GM21381 (cell line): ENCODE data around the gene ING5.

Experiments used
- ATAC-seq: cut with Tn5 transposase; IDR thresholded peaks from one replicate; pipeline ENCODE4 v1.9.1; 2021; ENCODE audit warnings: mild to moderate bottlenecking, moderate library complexity; ENCODE audit not compliant: unreplicated experiment

ING5 gene

DNA sequence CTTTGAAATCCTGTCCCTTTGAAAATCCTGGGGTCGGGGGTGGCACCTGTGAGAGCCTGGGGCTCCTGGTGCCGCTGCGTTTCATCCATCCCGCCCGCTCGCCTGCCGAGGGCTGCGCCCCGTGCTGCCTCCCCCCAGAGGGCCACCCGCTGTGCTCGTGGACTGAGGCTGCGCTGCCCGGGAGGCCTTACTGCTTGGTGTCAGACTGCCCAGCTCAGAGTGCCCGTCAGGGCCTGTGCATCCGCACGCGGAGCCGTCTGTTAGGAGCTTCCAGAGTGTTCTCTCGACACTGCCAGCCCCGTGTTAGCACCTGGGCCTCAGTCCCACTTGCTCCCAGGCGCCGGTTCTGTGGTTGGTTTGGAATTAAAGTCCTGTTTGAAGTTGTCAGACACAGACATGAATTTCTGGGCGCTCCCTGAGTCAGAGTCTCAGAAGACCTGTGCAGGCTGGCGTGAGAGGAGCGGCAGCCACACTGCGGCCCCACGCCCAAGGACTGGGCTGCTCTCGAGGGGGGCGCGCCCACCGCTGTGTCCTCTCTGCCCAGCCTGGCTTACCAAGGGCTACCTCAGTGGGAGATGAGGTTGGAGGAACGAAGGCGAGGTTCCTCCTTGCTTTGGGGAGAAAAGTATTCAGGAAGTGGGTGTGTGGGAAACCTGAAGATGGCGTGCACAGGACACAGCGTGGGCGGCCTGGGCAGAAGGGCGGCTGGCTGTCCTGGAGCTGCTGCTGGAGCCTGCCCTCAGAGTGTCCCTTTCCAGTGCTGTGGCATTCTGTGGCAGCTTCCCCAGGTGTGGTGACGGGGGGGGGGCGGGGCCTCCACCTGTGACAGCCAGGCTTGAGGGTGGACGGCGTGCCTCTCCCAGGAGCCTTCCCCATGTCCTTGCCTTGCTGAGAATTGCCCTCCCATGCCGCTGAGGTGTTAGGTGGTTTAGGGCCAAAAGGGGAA, 29.3 kb upstream of the ING5 start:
- no peak for ATAC-seq

DNA sequence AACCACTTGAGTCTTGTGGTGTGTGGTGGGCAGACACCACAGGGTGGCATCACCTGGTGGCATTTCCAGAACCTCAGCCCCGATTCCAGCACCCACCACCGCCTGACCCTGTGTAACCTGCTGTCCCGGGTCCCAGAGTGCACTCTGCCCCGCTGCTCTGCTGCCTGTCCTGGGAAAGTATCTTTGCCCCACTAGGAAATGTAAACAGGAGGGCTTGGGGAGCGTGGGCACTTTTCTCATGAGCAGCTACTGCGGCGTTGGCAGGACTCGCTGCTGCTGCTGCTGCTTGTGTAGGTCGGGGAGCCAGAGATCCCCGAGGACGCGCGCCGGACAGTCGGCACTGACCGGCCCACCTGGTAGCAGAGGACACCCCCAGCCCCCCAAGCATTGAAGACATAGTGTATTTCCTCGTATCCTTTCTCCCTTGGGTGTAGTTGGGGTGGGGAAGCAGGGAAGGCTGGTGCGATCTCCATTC, 28.6 kb upstream of the ING5 start:
- ATAC-seq, result no peak

DNA sequence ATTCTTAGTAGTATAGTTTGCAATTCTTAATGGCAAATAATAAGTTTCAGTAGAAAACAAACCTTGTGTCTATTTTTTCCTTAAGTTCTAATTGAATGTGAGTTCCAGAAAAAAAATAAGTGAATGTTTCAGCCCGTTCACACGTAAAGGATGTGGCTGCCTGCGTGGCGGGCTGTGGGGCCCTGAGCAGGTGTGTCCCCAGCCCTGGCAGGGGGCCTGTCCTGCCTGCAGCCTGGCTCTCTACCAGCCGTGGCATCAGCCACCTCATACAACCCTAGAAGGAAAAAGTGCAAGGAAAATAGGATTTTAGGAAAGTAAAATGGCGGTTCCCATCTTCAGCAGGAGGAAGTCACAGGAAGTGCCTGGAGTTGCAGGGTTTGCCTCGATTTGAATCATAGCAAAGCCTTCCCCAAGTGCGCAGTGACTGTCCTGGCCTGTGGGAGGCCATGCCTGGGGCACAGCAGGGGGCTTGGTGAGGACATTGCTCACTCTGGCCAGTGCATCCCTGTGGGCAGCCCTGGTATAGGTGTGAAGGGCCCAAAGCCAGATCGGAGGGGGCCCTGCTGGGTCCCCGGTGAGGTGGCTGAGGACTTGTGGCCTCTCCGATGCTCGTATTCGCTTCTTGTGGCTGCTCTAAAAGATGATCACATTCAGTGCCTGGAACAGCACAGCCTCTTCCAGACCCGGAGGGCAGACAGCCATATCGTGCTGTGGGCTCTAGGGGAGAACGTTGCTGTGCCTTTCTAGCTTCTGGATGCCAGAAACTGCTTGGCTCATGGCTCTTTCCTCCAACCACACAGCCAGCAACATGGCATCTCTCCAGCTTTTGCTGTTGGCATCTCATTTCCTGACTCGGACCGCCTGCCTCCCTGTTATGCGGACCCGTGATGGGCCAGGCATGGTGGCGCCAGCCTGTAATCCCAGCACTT, 27.8 kb upstream of the ING5 start:
- ATAC-seq, result no peak

DNA sequence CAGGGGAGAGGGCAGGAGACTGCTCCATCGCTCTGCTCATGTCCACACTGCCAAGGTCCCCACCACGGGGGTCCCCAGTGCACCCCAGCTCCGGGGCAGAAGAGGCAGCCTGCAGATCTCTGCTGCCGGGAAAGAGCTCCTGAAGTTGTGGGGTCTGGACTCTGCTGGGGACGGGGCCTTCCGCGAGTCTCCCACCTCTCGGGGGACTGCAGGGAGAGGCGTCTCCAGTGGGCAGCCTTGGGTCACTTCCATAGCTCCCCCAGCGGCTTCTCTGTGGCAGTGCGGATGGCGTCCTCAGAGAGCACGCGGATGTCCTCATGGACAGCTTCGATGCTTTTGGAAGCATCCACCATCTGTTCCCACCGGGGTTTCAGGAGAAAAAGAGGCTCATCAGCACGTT, 26.0 kb upstream of the ING5 start:
- no peak for ATAC-seq

DNA sequence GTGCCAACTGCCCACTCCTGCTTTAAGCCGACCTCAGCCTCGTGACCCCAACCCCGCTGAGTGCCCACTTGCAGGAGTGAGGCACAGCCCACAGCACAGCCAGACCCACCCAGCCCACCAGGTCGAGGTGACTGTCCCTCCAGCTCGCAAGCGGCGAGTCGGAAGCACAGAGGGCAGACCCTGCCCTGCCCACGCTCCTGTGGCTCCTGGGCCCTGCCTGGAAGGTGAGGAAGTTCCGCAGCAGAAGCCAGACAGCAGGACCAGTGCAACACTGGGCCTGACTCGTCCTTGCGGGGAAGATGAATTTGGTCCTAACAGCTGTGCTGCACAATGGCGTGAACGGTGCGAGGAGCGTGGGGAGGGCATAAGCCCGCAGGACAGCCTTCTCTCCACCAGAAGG, 25.2 kb upstream of the ING5 start:
- ATAC-seq, result no peak

DNA sequence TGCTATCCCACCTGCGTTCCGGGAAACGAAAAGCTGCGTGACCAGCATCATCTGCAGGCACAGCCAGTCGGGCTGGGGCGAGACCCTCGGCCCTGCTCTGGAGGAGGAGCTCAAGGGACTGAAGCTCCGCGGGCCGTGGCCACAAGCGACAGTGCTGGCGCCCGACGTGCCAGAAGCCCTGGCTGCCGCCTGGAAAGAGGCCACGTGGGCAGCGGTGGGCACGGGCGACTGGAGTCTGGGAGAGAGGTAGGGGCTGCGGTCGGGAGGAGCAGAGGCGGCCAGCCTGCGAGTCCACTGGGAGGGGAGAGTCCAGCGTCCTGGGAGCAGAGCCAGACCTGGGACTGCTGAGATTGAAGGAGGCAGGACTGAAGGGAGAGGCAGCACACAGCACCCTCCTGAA, 24.4 kb upstream of the ING5 start:
- ATAC-seq, result no peak

DNA sequence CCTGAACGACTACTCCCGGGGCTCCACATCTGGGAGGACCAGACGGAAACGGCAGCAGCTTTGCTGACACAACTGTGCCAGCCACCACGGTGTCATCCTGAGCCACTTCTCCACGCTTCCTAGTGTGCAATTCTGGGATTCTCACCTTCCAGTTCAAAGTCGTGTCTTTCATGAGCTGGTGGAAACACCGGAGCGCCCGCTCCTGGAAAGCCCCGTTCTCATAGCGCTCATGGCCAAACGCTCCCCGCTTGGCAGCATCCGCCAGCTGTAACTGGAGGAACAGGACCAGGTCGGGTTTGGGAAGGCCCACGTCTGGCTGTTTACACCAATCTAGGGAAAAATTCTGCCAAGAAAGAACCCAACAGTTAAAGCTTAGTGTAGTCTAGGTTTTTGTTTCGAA, 23.5 kb upstream of the ING5 start:
- ATAC-seq, result no peak

DNA sequence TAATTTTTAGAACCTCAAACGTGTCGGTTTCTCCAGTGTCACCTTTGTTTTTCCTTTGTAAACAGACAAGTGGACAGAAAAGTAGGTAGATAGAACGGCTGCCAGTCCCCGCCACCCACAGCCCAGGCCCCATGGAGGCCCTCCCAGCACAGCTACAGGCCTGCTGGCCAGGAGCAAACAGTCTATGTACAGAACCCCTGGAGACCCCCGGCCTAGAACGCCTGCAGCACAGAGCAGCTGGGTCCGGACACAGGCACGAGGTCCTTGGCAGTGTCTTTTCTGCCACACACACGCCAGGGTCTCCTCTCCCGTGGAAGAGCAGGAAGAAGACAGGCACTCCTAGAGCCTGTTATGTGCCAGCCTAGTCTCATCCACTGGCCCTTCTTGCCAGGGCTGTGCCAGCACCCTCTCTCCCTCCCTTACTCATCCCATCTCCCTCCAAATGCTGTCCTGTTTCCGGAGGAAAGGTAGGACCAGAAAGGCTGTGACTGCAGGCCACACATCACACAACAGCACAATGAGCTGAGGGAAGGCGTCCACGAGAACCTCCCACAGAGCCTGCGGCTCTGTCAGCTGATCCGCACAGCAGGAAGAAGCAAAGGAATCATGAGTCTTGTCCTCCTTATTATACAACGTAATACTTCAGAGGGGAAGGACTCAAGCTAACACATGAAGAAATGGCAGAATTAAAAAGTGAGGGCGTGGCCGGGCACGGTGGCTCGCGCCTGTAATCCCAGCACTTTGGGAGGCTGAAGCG, 22.9 kb upstream of the ING5 start:
- no peak for ATAC-seq

DNA sequence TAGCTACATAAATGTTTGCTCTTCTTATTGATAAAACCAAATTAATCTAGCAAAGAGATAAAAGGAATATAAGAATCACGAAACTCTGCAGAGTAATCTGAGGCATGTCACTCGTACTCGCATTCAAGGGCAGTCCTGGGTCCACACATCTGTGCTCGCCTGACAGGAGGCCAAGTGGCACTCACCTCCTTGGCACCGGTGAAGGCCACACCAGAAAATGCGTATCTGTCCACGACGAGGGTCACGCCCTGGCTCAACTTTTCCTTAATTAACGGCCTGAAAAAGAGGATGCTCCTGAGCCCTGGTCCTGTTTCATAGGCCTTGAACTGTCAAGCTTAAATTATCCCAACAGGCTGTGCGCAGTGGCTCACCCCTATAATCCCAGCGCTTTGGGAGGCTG, 21.8 kb upstream of the ING5 start:
- ATAC-seq, result no peak

DNA sequence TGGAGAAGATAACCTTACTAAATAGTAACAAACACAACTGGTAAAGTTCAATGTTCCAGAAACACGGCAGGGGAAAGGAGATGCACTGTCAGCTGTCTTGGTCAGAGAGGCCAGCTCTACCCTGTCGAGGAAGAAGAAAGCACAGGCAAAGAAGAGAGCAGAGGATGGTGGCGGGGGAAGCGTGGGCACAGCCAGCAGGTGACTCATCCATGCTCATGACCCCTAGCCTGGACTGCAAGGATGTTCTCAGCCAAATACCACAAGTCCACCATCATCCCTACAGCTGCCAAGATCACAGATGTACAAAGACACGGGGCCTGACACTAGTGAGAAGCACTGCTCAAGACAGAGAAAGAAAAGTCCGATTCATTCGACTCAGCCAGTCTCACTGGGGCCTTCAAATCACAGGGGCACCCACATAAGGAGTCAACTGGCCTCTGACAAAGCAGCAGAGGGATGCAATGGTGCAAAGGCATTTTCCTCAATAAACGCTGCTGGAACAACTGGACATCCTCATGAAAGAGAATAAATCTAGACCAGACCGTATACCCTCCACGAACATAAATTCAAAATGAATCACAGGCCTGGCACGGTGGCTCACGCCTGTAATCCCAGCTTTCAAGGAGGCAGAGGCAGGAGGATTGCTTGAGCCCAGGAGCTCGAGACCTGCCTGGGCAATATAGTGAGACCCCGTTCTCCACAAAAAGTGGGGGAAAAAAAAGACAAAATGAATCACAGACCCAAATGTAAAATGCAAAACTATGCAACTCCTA, 20.8 kb upstream of the ING5 start:
- no peak for ATAC-seq

DNA sequence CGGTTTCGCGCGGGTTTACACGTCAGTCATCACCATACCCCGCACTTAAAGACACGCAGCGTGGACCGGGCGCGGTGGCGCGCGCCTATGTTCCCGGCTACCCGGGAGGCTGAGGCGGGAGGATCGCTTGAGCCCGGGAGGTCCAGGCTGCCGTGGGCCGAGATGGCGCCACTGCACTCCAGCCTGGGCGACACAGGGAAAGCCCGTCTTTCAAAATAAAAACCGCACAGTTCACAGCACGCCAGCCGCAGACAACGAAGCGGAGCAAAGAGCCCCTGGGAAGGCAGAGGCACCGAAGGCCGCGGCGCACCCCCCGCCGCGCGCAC, 15.6 kb upstream of the ING5 start:
- ATAC-seq, result peak; percentile 6

DNA sequence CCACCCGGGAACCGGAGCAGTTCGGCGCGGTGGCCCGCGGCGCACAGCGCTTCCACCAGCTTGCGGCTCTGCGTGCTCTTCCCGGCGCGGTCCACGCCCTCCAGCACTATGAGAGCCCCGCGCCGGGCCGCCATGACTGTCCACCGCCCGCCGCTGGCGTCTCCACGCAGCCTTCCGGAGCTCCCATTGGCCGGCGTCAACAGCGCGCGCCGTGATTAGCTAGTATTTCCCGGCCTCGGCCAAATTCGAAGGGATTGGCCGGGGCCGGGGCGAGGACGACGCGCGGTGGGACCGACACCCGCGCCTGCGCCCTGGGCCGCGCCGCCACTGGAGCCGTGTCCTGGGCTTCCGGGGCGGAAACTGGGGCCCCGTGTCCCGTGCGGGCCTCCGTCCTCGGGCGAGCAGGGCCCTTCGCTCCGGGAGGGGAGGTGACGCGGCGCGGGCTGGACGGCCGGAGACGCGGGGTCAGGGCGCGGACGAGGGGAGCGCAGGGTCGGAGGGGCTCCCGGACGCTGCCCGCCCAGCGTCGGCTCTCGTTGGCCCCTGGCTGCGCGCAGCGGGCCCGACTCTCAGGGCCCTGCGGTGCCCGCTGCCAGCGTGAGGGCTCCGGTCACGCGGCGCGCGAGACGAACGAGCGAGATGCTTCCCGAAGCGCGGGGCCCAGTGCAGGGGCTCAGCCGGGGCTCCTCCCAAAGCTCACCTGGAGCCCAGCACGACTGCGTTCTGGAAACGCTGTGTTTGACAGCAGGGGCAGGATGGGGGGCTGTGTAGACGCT, 15.0 kb upstream of the ING5 start, which contains the start of gene DTYMK:
Gene DTYMK (minus strand): TSS at position 166 of the 776 bp plus-strand sequence. CDS start 32 bp downstream, at position 134.
- ATAC-seq, result peak; percentile 93

DNA sequence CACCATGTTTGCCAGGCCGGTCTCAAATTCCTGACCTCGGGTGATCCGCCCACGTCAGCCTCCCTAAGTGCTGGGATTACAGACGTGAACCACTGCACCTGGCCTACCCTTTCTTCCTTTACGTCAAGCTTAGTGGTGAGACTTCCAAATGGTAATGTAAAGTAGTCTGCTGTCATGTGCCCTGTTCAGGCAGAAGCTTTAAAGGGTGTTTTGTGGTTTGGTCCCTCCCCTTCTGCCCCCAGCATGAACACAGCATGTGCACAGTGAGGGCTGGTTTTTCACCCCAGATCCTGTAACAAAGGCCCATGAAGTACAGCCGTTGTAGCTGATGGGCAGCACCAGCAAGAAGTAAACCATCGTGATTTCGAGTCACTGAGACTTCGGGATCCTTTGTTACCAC, 12.5 kb upstream of the ING5 start:
- no peak for ATAC-seq

DNA sequence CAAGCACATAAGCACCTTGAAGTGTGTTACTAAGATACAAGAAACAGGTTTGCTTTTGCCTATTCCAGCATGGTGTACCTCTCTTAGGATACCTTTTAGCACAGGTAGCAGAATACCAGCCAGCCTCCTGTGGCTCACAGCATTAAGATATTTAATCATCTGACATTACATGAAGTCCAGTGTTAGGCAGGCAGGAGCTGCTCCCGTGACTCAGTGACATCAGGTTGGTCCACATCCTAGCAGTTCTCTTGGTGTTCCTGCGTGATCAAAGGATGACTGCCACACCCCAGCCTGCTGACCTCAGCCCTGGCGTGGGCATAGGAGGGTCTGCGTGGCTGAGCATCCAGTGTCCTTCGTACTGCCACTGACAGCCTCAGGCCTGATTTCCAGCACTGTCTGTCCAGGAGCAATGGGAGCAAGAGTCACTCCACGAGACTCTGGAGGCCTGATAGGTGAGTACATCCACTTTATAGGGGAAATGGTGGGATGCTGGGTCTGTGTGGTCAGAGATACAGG, 11.6 kb upstream of the ING5 start:
- no peak for ATAC-seq

DNA sequence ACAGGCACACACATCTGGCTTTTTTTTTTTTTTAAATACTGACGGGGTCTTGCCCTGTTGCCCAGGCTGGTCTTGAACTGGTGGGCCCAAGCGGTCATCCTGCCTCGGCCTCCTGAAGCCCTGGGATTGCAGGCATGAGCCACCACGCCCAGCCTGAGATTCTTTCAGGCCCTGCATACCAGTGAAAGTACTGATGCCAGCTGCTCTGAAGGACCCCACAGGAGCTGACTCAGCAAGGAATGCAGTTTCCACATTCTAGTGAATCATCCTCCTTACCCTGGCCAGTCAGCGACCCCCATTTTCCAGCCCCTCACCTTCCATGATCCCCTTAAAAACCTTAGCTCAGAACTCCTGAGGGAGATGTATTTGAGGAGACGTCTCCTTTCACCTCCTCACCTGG, 9.4 kb upstream of the ING5 start:
- ATAC-seq, result no peak

DNA sequence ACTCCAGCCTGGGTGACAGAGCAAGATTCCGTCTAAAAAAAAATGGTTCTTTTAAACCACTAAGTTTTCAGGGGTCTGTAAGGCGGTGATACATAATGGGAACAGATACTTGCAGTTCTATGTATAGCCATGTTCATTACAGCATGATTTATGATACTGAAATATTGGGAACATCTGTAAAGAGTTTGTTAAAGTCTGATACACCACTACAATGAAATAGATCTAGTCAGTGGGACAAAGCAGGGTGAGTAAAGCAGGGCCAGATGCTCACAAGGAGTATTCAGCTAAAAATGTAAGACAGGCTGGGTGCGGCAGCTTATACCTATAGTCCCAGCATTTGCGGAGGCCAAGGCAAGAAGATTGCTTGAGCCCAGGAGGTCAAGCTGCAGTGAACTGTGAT, 6.2 kb upstream of the ING5 start:
- no peak for ATAC-seq

DNA sequence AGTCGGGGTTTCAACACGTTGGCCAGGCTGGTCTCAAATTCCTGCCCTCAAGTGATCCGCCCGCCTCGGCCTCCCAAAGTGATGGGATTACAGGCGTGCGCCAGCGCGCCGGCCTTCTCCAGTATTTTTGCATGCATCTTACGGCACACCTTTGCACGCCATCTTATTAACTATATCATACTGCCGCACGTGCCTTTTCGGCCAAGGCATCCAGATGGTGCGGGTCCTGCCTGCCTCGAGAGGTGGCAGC, 765 bp upstream of the ING5 start:
- ATAC-seq, result no peak

DNA sequence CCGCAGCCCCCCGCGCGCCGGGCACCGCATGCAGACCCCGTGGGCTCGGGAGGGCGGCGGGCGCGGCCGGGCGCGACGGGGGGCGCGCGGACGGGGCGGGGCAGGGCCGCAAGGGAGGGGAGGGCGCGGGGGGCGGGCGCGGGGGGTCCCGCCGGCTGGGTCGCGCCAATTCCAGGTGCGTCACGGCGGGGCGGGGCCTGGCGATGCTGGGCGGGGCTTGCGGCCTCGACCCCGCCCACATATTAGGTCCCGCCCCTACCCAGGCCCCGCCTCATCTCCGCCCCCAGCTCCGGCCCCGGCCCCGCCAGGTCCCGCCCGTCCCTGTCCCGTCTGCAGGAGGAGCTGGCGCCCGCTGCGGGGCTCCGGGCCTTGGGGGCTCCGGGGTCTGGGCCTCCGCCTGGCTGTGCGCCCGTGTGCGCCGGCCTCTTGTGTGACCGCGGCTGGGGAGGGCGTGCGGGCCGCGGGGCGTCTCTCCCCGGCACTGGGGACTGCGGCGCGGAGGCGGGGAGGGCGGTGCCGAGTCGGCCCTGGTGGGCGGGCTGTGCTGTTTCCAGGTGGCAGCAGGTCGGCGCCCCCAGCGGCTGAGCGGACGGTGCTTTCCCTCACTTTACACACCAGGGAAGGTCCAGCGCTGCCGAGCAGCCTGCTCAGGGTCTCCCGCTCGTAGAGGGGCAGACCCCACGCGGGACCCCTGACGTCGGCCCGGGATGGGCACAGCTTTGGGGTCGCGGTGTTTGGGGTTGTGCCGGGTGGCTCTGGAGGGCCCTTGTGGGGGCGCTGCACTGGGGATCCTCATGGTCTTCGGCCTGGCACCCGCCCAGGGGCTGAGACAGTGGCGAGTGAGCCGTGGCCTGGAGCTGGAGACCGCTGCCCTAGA, 554 bp downstream of the ING5 start:
- ATAC-seq, result peak; percentile 57
